HCT116 (cell line): Measurements from ENCODE around the gene UBAC2. TPM values are rescaled to one million over a fixed set of nuclear protein-coding genes. Genes with fewer than 3 reads are reported as not detected.

ENCODE experiments used
- ATAC-seq: fragments of 200-7000 bp; cut with Tn5 transposase; 2 replicates; pipeline ENCODE4 v1.9.1; 2020; ENCODE audit warnings: mild to moderate bottlenecking, moderate library complexity
- BruUV-seq: library from RNA; stranded (reverse); fragments of 400-500 nt; replicated peaks from 2 replicates; lab custom pipeline; 2021; lab: Mats Ljungman, UMichigan
- CTCF ChIA-PET: fragments of 300-600 bp; sonication (Branson Sonifier 250); formaldehyde crosslinking; loops from one replicate; lab custom pipeline; 2021; ENCODE audit warnings: antibody characterized with exemption; lab: Charles Lee
- POLR2A ChIA-PET: fragments of 300-600, 350-600 bp; sonication (Branson Sonifier 250); formaldehyde crosslinking; loops from one replicate; lab custom pipeline; 2021; ENCODE audit warnings: antibody characterized with exemption; lab: Charles Lee
- RAD21 ChIA-PET, 2 experiments: fragments of 300-600 bp; sonication (Branson Sonifier 250); formaldehyde crosslinking; loops; one replicate each; lab custom pipeline; 2023; ENCODE audit warnings: low total read pairs in 2 of 2; ENCODE audit not compliant: uncharacterized antibody in 2 of 2, unreplicated experiment in 2 of 2, low non-redundant PET in 1 of 2; lab: Charles Lee
- DNase-seq: peaks from one replicate; pipeline ENCODE4 v3.0.0-alpha.2; 2010; ENCODE audit warnings: low read depth, low spot score
- H2AFZ ChIP-seq: fragments of 200-600 bp; shearing (Covaris generic), sonication (generic); 2 replicates; pipeline ENCODE4 v1.6.1; 2017; ENCODE audit warnings: low read depth, mixed run types, mixed read lengths, antibody characterized with exemption, low read length; ENCODE audit not compliant: poor library complexity, severe bottlenecking
- H3K27ac ChIP-seq: 2 replicates; pipeline ENCODE4 v1.5.1; 2012; ENCODE audit warnings: low read depth, low read length
- H3K27me3 ChIP-seq: fragments of 200-600 bp; sonication (generic); 2 replicates; pipeline ENCODE4 v1.6.1; 2016; ENCODE audit warnings: mixed run types, low read length, mixed read lengths; ENCODE audit not compliant: insufficient read depth
- H3K36me3 ChIP-seq, 2 experiments: fragments of 200-500 bp in 1 of 2; fragments of 200-600 bp in 1 of 2; sonication (Bioruptor generic) in 1 of 2; sonication (generic) in 1 of 2; 2 replicates each; pipeline versions ENCODE4 v1.5.1 to v1.6.1; 2014 to 2016; ENCODE audit warnings: low read length in 2 of 2, inconsistent platforms in 1 of 2, mixed read lengths in 1 of 2, mixed run types in 1 of 2; ENCODE audit not compliant: insufficient read depth in 2 of 2, control insufficient read depth in 1 of 2
- H3K4me1 ChIP-seq, 2 experiments: fragments of 200-600 bp in 1 of 2; sonication (generic) in 1 of 2; 2 replicates each; pipeline versions ENCODE4 v1.5.1 to v1.6.1; 2012 to 2017; ENCODE audit warnings: low read length in 2 of 2, inconsistent platforms in 1 of 2, mild to moderate bottlenecking in 1 of 2, mixed read lengths in 1 of 2, mixed run types in 1 of 2, moderate library complexity in 1 of 2; ENCODE audit not compliant: insufficient read depth in 2 of 2, control insufficient read depth in 1 of 2
- H3K4me2 ChIP-seq: fragments of 200-600 bp; sonication (generic); 2 replicates; pipeline ENCODE4 v1.6.1; 2017; ENCODE audit warnings: mixed run types, low read length, mixed read lengths
- H3K4me3 ChIP-seq, 2 experiments: fragments of 200-600 bp in 1 of 2; sonication (generic) in 1 of 2; replicated peaks in 1 of 2; 2 replicates each; pipeline ENCODE4 v1.5.1; 2011 to 2016; ENCODE audit warnings: low read length in 2 of 2, control low read depth in 1 of 2, low read depth in 1 of 2, mild to moderate bottlenecking in 1 of 2, mixed read lengths in 1 of 2, mixed run types in 1 of 2
- H3K79me2 ChIP-seq: fragments of 200-600 bp; sonication (generic); 2 replicates; pipeline ENCODE4 v1.6.1; 2017; ENCODE audit warnings: mild to moderate bottlenecking, mixed run types, low read length, moderate library complexity, mixed read lengths; ENCODE audit not compliant: insufficient read depth
- H3K9ac ChIP-seq: fragments of 200-600 bp; sonication (generic); 2 replicates; pipeline ENCODE4 v1.6.1; 2016; ENCODE audit warnings: low read length, mixed read lengths
- H3K9me2 ChIP-seq: fragments of 200-600 bp; sonication (generic), shearing (Covaris generic); 2 replicates; pipeline ENCODE4 v1.6.1; 2017; ENCODE audit warnings: mixed run types, mild to moderate bottlenecking, moderate library complexity; ENCODE audit not compliant: insufficient read depth
- H3K9me3 ChIP-seq, 2 experiments: fragments of 200-500 bp in 1 of 2; fragments of 200-600 bp in 1 of 2; sonication (Bioruptor generic) in 1 of 2; sonication (generic) in 1 of 2; 2 replicates each; pipeline ENCODE4 v1.6.1; 2014 to 2017; ENCODE audit warnings: low read length in 2 of 2, mixed read lengths in 2 of 2, inconsistent platforms in 1 of 2, low read depth in 1 of 2, mild to moderate bottlenecking in 1 of 2, mixed run types in 1 of 2, moderate library complexity in 1 of 2; ENCODE audit not compliant: control insufficient read depth in 1 of 2, insufficient read depth in 1 of 2
- H4K20me1 ChIP-seq: fragments of 200-600 bp; sonication (generic), shearing (Covaris generic); 2 replicates; pipeline ENCODE4 v1.6.1; 2017; ENCODE audit warnings: mixed run types, mild to moderate bottlenecking, moderate library complexity; ENCODE audit not compliant: insufficient read depth
- CBX3 ChIP-seq: IDR thresholded peaks from 2 replicates; pipeline ENCODE4 v1.6.1; 2012; ENCODE audit warnings: low read depth
- CEBPB ChIP-seq: IDR thresholded peaks from 2 replicates; pipeline ENCODE4 v1.6.1; 2012; ENCODE audit warnings: low read depth
- CTCF ChIP-seq, 3 experiments: fragments of 200-600 bp in 1 of 3; sonication (generic) in 1 of 3; IDR thresholded peaks in 2 of 3; conservative IDR thresholded peaks in 1 of 3; 2 replicates each; pipeline ENCODE4 v1.5.1; 2012 to 2017; ENCODE audit warnings: low read depth in 2 of 3, low read length in 2 of 3, antibody characterized with exemption in 1 of 3, borderline replicate concordance in 1 of 3, control low read depth in 1 of 3, mild to moderate bottlenecking in 1 of 3, mixed read lengths in 1 of 3, mixed run types in 1 of 3, moderate library complexity in 1 of 3; ENCODE audit not compliant: insufficient read depth in 1 of 3
- EGR1 ChIP-seq: IDR thresholded peaks from 2 replicates; pipeline ENCODE4 v1.6.1; 2012; ENCODE audit warnings: low read depth
- ELF1 ChIP-seq: IDR thresholded peaks from 2 replicates; pipeline ENCODE4 v1.6.1; 2012; ENCODE audit warnings: low read depth, borderline replicate concordance
- EZH2phosphoT487 ChIP-seq: fragments of 200-600 bp; IDR thresholded peaks from 2 replicates; pipeline ENCODE4 v1.6.1; 2018; ENCODE audit warnings: antibody characterized with exemption, borderline replicate concordance
- FOSL1 ChIP-seq: IDR thresholded peaks from 2 replicates; pipeline ENCODE4 v1.6.1; 2012; ENCODE audit warnings: low read depth
- JUND ChIP-seq: IDR thresholded peaks from 2 replicates; pipeline ENCODE4 v1.6.1; 2012
- MAX ChIP-seq: IDR thresholded peaks from 2 replicates; pipeline ENCODE4 v1.6.1; 2012
- POLR2A ChIP-seq: IDR thresholded peaks from 2 replicates; pipeline ENCODE4 v1.7.0; 2011; ENCODE audit warnings: borderline replicate concordance; ENCODE audit not compliant: insufficient read depth, insufficient read length; ENCODE audit errors: extremely low read depth
- POLR2AphosphoS5 ChIP-seq: IDR thresholded peaks from 2 replicates; pipeline ENCODE4 v1.6.1; 2011; ENCODE audit warnings: mild to moderate bottlenecking, low read depth, low read length, moderate library complexity
- RAD21 ChIP-seq: IDR thresholded peaks from 2 replicates; pipeline ENCODE4 v1.6.1; 2012; ENCODE audit warnings: low read depth, mild to moderate bottlenecking
- SIN3A ChIP-seq: IDR thresholded peaks from 2 replicates; pipeline ENCODE4 v1.6.1; 2012; ENCODE audit warnings: low read depth
- SP1 ChIP-seq: IDR thresholded peaks from 2 replicates; pipeline ENCODE4 v1.6.1; 2012; ENCODE audit warnings: low read depth
- SRF ChIP-seq: IDR thresholded peaks from 2 replicates; pipeline ENCODE4 v1.6.1; 2012; ENCODE audit warnings: low read depth
- TCF7L2 ChIP-seq: IDR thresholded peaks from 2 replicates; pipeline ENCODE4 v1.7.0; 2011; ENCODE audit warnings: borderline replicate concordance, inconsistent platforms; ENCODE audit not compliant: insufficient read depth, insufficient read length; ENCODE audit errors: extremely low read depth
- YY1 ChIP-seq: IDR thresholded peaks from 2 replicates; pipeline ENCODE4 v1.6.1; 2011; ENCODE audit warnings: low read length, low read depth, moderate library complexity, mild to moderate bottlenecking; ENCODE audit not compliant: insufficient replicate concordance; ENCODE audit errors: extremely low read depth
- ZBTB33 ChIP-seq: IDR thresholded peaks from 2 replicates; pipeline ENCODE4 v1.6.1; 2011; ENCODE audit warnings: mild to moderate bottlenecking, low read length, moderate library complexity; ENCODE audit not compliant: insufficient replicate concordance; ENCODE audit errors: extremely low read depth
- ZFX ChIP-seq: fragments of 450-650 bp; IDR thresholded peaks from 2 replicates; pipeline ENCODE4 v1.6.1; 2017
- ZNF274 ChIP-seq: fragments of 200-500 bp; sonication (Bioruptor generic); IDR thresholded peaks from 2 replicates; pipeline ENCODE4 v1.6.1; 2014; ENCODE audit warnings: mild to moderate bottlenecking, low read depth, low read length, inconsistent platforms
- intact Hi-C: fragments of 100-400 bp; cut with micrococcal nuclease; formaldehyde crosslinking; loops from 2 replicates; pipeline ENCODE4 v1.10.0; 2022
- total RNA-seq: library from RNA; stranded (reverse); gene quantifications from one replicate; pipeline ENCODE4 v1.2.1, GENCODE V29; 2021; ENCODE audit not compliant: unreplicated experiment

Gene UBAC2
- total RNA-seq, 1 experiment from 2014 or later: 67.4 TPM

GRCh38 chr13:99327126-99327525 is 126.5 kb downstream of the UBAC2 start:
- Histone ChIP-seq H3K27me3 (no peaks in the 10 kb centered on the region), H3K36me3 (peaks cover 2 to 12% of the 10 kb centered on the region in 2 experiments; a peak in 3 of 4 replicates), H3K4me3 (no peak overlapping the region), H2AFZ (no peak overlapping the region), H3K9ac (no peak overlapping the region), H3K4me1 (peaks cover 19 to 28% of the 10 kb centered on the region in 2 experiments), H4K20me1 (no peaks in the 10 kb centered on the region), H3K9me3 (no peaks in the 10 kb centered on the region), H3K79me2 (no peaks in the 10 kb centered on the region), H3K9me2 (no peaks in the 10 kb centered on the region), H3K4me2 (no peak overlapping the region), H3K27ac (no peak overlapping the region)
- TF ChIP-seq CBX3: no peak
- no peak for TF ChIP-seq EGR1
- TF ChIP-seq FOSL1: no peak
- no peak for TF ChIP-seq TCF7L2
- no peak for TF ChIP-seq ZNF274
- no peak for TF ChIP-seq SIN3A
- no peak for TF ChIP-seq ZFX
- TF ChIP-seq EZH2phosphoT487: no peak
- TF ChIP-seq ZBTB33: no peak
- TF ChIP-seq MAX: no peak
- no peak for TF ChIP-seq POLR2A
- no peak for TF ChIP-seq JUND
- no peak for TF ChIP-seq CEBPB
- TF ChIP-seq POLR2AphosphoS5: no peak
- TF ChIP-seq ELF1: no peak
- TF ChIP-seq YY1: no peak
- no peak for TF ChIP-seq SP1
- no peak for TF ChIP-seq SRF
- no peak for TF ChIP-seq CTCF (IDR thresholded peaks at IDR 0.05 in 2 of 3, conservative IDR thresholded peaks at IDR 0.05 in 1 of 3; ENCODE audit: borderline replicate concordance in 1 of 3, insufficient read depth in 1 of 3, low read depth in 2 of 3, low read length in 2 of 3)
- TF ChIP-seq RAD21: no peak
- no TSS peak for BruUV-seq
- ChIA-PET RAD21 (no interaction called here), CTCF (no interaction called here), POLR2A (no interaction called here)
- no peak for DNase-seq
- ATAC-seq: no peak
- intact Hi-C loops: no loop called here
